Activated T-cell treated with anti-CD3 and anti-CD28 coated beads, Interleukin-2, amount 50 U/mL, for 4 hours (primary cell): ENCODE measurements around the gene ELAPOR2. TPM values are rescaled to one million over a fixed set of nuclear protein-coding genes. Genes with fewer than 3 reads are reported as not detected.

ENCODE experiments used
- ATAC-seq, 2 donors: fragments of 200-7000 bp; cut with Tn5 transposase; one replicate each; pipeline ENCODE4 v1.10.0; 2021
- DNase-seq: peaks from one replicate; pipeline ENCODE4 v3.0.0-alpha.2; 2020
- H3K27me3 Mint-ChIP-seq: one replicate; pipeline ENCODE4 v1.8.0; 2021; ENCODE audit warnings: low read depth, mixed read lengths
- H3K36me3 Mint-ChIP-seq: one replicate; pipeline ENCODE4 v1.8.0; 2022; ENCODE audit warnings: mixed read lengths; ENCODE audit not compliant: insufficient read depth
- H3K4me1 Mint-ChIP-seq: one replicate; pipeline ENCODE4 v1.8.0; 2021; ENCODE audit warnings: low read depth, mixed read lengths
- H3K4me3 Mint-ChIP-seq: one replicate; pipeline ENCODE4 v1.8.0; 2021; ENCODE audit warnings: mild to moderate bottlenecking, moderate library complexity, mixed read lengths
- H3K9me3 Mint-ChIP-seq: one replicate; pipeline ENCODE4 v1.8.0; 2021; ENCODE audit warnings: mixed read lengths
- total RNA-seq, 3 donors: library from RNA; stranded (reverse); gene quantifications; one replicate each; pipeline ENCODE4 v1.2.1, GENCODE V29; 2021

ELAPOR2 gene
- total RNA-seq, 3 donors from 2014 or later, result 0.91 to 2.0 (median 1.4) TPM

- Mint-ChIP-seq H3K4me1 (peaks cover 5% of the 10 kb centered on the region), H3K4me3 (no peak overlapping the region), H3K36me3 (peaks cover 1% of the 10 kb centered on the region), H3K27me3 (no peaks in the 10 kb centered on the region), H3K9me3 (peaks cover 7% of the 10 kb centered on the region)
- no peak for DNase-seq
- no peak for ATAC-seq
Measured at GRCh38 chr7:87028636-87029035, 30.8 kb downstream of the ELAPOR2 start.

- ATAC-seq (no peak), DNase-seq (no peak)
- Mint-ChIP-seq H3K4me1 (peaks cover 5% of the 10 kb centered on the region), H3K4me3 (no peak overlapping the region), H3K27me3 (no peaks in the 10 kb centered on the region), H3K9me3 (peaks cover 7% of the 10 kb centered on the region), H3K36me3 (peaks cover 1% of the 10 kb centered on the region)
Measured at GRCh38 chr7:87027900-87028299, 31.6 kb downstream of the ELAPOR2 start.

- ATAC-seq (no peak), DNase-seq (no peak)
- peaks cover 3% of the 10 kb centered on the region for H3K4me1 Mint-ChIP-seq
- H3K4me3 Mint-ChIP-seq, result no peak overlapping the region
- H3K36me3 Mint-ChIP-seq, result peaks cover 1% of the 10 kb centered on the region
- no peaks in the 10 kb centered on the region for H3K9me3 Mint-ChIP-seq
- H3K27me3 Mint-ChIP-seq, result no peaks in the 10 kb centered on the region
Measured at GRCh38 chr7:87021285-87021684, 38.2 kb downstream of the ELAPOR2 start.

- Mint-ChIP-seq H3K9me3 (no peaks in the 10 kb centered on the region), H3K4me1 (peaks cover 5% of the 10 kb centered on the region), H3K4me3 (no peak overlapping the region), H3K27me3 (peaks cover 5% of the 10 kb centered on the region), H3K36me3 (no peaks in the 10 kb centered on the region)
- ATAC-seq (no peak), DNase-seq (no peak)
Measured at GRCh38 chr7:87016606-87017005, 42.8 kb downstream of the ELAPOR2 start.

GRCh38 chr7:87013840-87014190, 45.6 kb downstream of the ELAPOR2 start:
- Mint-ChIP-seq H3K4me1 (peaks cover 5% of the 10 kb centered on the region), H3K36me3 (no peaks in the 10 kb centered on the region), H3K9me3 (no peaks in the 10 kb centered on the region), H3K4me3 (no peak overlapping the region), H3K27me3 (peaks cover 5% of the 10 kb centered on the region)
- DNase-seq (no peak), ATAC-seq (no peak)

- Mint-ChIP-seq H3K36me3 (no peaks in the 10 kb centered on the region), H3K4me3 (no peak overlapping the region), H3K9me3 (no peaks in the 10 kb centered on the region), H3K4me1 (peaks cover 5% of the 10 kb centered on the region), H3K27me3 (peaks cover 5% of the 10 kb centered on the region)
- ATAC-seq (no peak), DNase-seq (no peak)
Measured at GRCh38 chr7:87013136-87013839, 46.2 kb downstream of the ELAPOR2 start.

Other genes with a start within 250 kb of the ELAPOR2 start
- gene DMTF1, start 92.8 kb upstream of the ELAPOR2 start, total RNA-seq, result 10 to 100 TPM; 39.7 to 45.5 (median 43.7) TPM
- gene TMEM243, start 160.1 kb upstream of the ELAPOR2 start, total RNA-seq, result 10 to 100 TPM; 38.4 to 43.1 (median 39.3) TPM